A673 (cell line): Measurements from ENCODE around the gene EMC1. TPM values are rescaled to one million over a fixed set of nuclear protein-coding genes. Genes with fewer than 3 reads are reported as not detected.
A peak's percentile ranks its signal among the peaks of the same experiment; 100 is the strongest.

Source experiments
- BruUV-seq: library from RNA; stranded (reverse); fragments of 400-500 nt; replicated peaks from 2 replicates; lab custom pipeline; 2021; lab: Mats Ljungman, UMichigan
- CTCF ChIA-PET: fragments of 300-600 bp; sonication (Branson Sonifier 250); formaldehyde crosslinking; loops from one replicate; lab custom pipeline; 2022; ENCODE audit warnings: antibody characterized with exemption; lab: Charles Lee
- POLR2A ChIA-PET: fragments of 300-600 bp; sonication (Branson Sonifier 250); formaldehyde crosslinking; loops from one replicate; lab custom pipeline; 2022; ENCODE audit warnings: antibody characterized with exemption; ENCODE audit not compliant: low non-redundant PET; lab: Charles Lee
- DNase-seq: peaks from one replicate; pipeline ENCODE4 v3.0.0-alpha.2; 2015; ENCODE audit warnings: low spot score
- H3K27ac ChIP-seq: fragments of 200-600 bp; sonication (generic); 2 replicates; pipeline ENCODE4 v1.5.1; 2016; ENCODE audit warnings: mixed run types, low read depth, mild to moderate bottlenecking, mixed read lengths, antibody characterized with exemption, low read length; ENCODE audit not compliant: poor library complexity, severe bottlenecking
- H3K27me3 ChIP-seq: fragments of 200-600 bp; sonication (generic); replicated peaks from 2 replicates; pipeline ENCODE4 v1.6.1; 2017; ENCODE audit warnings: mixed run types, low read depth, mild to moderate bottlenecking, mixed read lengths, antibody characterized with exemption, low read length; ENCODE audit not compliant: insufficient read depth, poor library complexity
- H3K36me3 ChIP-seq: fragments of 200-600 bp; sonication (generic); 2 replicates; pipeline ENCODE4 v1.6.1; 2016; ENCODE audit warnings: mixed run types, mild to moderate bottlenecking, mixed read lengths, antibody characterized with exemption, low read length; ENCODE audit not compliant: insufficient read depth, poor library complexity, severe bottlenecking
- H3K4me1 ChIP-seq: fragments of 200-600 bp; sonication (generic); 2 replicates; pipeline ENCODE4 v1.6.1; 2017; ENCODE audit warnings: mixed run types, mild to moderate bottlenecking, mixed read lengths, antibody characterized with exemption, low read length; ENCODE audit not compliant: insufficient read depth, poor library complexity, severe bottlenecking
- H3K4me3 ChIP-seq: fragments of 200-600 bp; sonication (generic); 2 replicates; pipeline ENCODE4 v1.5.1; 2016; ENCODE audit warnings: low read depth, mixed run types, mild to moderate bottlenecking, mixed read lengths, low read length; ENCODE audit not compliant: poor library complexity, severe bottlenecking
- H3K9me3 ChIP-seq: fragments of 200-600 bp; sonication (generic); 2 replicates; pipeline ENCODE4 v1.6.1; 2016; ENCODE audit warnings: mixed run types, low read depth, mild to moderate bottlenecking, mixed read lengths, antibody characterized with exemption, low read length; ENCODE audit not compliant: poor library complexity, severe bottlenecking
- CTCF ChIP-seq: fragments of 300-800, 200-600 bp; sonication (generic); conservative IDR thresholded peaks from 2 replicates; pipeline ENCODE4 v1.5.1; 2017; ENCODE audit warnings: low read depth, mild to moderate bottlenecking, antibody characterized with exemption, low read length, moderate library complexity, mixed read lengths
- EZH2 ChIP-seq: fragments of 200-600 bp; sonication (generic); IDR thresholded peaks from 2 replicates; pipeline ENCODE4 v1.6.1; 2017; ENCODE audit warnings: borderline replicate concordance, low read depth, mild to moderate bottlenecking, mixed read lengths, antibody characterized with exemption, low read length; ENCODE audit not compliant: poor library complexity, severe bottlenecking
- intact Hi-C: fragments of 100-400 bp; cut with micrococcal nuclease; formaldehyde crosslinking; loops from one replicate; pipeline ENCODE4 v1.10.0; 2022; ENCODE audit not compliant: unreplicated experiment
- total RNA-seq: library from RNA; stranded (reverse); gene quantifications from 2 replicates; pipeline ENCODE4 v1.2.3, GENCODE V29; 2021

The EMC1 gene
- total RNA-seq, 1 experiment from 2014 or later: 84.3 TPM

GRCh38 chr1:19240673-19241538, 10.4 kb downstream of the EMC1 start:
- Histone ChIP-seq H3K4me3 (no peak overlapping the region), H3K9me3 (no peaks in the 10 kb centered on the region), H3K27me3 (no peaks in the 10 kb centered on the region), H3K27ac (no peak overlapping the region), H3K36me3 (peaks cover 82% of the 10 kb centered on the region), H3K4me1 (no peaks in the 10 kb centered on the region)
- BruUV-seq: no TSS peak
- intact Hi-C loops: no loop called here
- ChIA-PET POLR2A (interaction anchor here (0.6 kb wide), 1 partner anchor 11 kb away, joined by 4 read pairs; the partner anchor contains the start of genes EMC1 and MRTO4), CTCF (no interaction called here)
- TF ChIP-seq CTCF (peak; percentile 89), EZH2 (no peak)
- DNase-seq: peak; percentile 70

GRCh38 chr1:19239876-19240275, 11.4 kb downstream of the EMC1 start:
- no peak overlapping the region for H3K4me3 ChIP-seq
- H3K9me3 ChIP-seq: no peaks in the 10 kb centered on the region
- H3K4me1 ChIP-seq: no peaks in the 10 kb centered on the region
- no peak for DNase-seq
- H3K27ac ChIP-seq: no peak overlapping the region
- intact Hi-C loops: no loop called here
- BruUV-seq: no TSS peak
- ChIA-PET CTCF (interaction anchor here (0.6 kb wide), 1 partner anchor 356 kb away, joined by 3 read pairs; no protein-coding TSS in a partner anchor), POLR2A (no interaction called here)
- H3K27me3 ChIP-seq: no peaks in the 10 kb centered on the region
- TF ChIP-seq CTCF: no peak
- H3K36me3 ChIP-seq: peaks cover 87% of the 10 kb centered on the region

- POLR2A ChIA-PET: no interaction called here
- Histone ChIP-seq H3K27me3 (no peaks in the 10 kb centered on the region), H3K4me3 (no peak overlapping the region), H3K27ac (no peak overlapping the region), H3K36me3 (peaks cover 79% of the 10 kb centered on the region), H3K9me3 (no peaks in the 10 kb centered on the region), H3K4me1 (no peaks in the 10 kb centered on the region)
- intact Hi-C loops: no loop called here
- CTCF ChIA-PET: no interaction called here
- TF ChIP-seq CTCF: no peak
- no peak for TF ChIP-seq EZH2
- DNase-seq: no peak
- no TSS peak for BruUV-seq
Measured at GRCh38 chr1:19234224-19234623, 17.1 kb downstream of the EMC1 start.
